Measurements from ENCODE around the gene RNFT1. TPM values are rescaled to one million over a fixed set of nuclear protein-coding genes. Genes with fewer than 3 reads are reported as not detected.
"Not testable (repeated sequence)": the region's sequence is repeated elsewhere in the genome, so short reads cannot be mapped to it uniquely, and the experiment has no call there.

Gene RNFT1, protein sequence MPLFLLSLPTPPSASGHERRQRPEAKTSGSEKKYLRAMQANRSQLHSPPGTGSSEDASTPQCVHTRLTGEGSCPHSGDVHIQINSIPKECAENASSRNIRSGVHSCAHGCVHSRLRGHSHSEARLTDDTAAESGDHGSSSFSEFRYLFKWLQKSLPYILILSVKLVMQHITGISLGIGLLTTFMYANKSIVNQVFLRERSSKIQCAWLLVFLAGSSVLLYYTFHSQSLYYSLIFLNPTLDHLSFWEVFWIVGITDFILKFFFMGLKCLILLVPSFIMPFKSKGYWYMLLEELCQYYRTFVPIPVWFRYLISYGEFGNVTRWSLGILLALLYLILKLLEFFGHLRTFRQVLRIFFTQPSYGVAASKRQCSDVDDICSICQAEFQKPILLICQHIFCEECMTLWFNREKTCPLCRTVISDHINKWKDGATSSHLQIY
- total RNA-seq: 18.4 and 20.8 TPM in 2 replicates

DNA sequence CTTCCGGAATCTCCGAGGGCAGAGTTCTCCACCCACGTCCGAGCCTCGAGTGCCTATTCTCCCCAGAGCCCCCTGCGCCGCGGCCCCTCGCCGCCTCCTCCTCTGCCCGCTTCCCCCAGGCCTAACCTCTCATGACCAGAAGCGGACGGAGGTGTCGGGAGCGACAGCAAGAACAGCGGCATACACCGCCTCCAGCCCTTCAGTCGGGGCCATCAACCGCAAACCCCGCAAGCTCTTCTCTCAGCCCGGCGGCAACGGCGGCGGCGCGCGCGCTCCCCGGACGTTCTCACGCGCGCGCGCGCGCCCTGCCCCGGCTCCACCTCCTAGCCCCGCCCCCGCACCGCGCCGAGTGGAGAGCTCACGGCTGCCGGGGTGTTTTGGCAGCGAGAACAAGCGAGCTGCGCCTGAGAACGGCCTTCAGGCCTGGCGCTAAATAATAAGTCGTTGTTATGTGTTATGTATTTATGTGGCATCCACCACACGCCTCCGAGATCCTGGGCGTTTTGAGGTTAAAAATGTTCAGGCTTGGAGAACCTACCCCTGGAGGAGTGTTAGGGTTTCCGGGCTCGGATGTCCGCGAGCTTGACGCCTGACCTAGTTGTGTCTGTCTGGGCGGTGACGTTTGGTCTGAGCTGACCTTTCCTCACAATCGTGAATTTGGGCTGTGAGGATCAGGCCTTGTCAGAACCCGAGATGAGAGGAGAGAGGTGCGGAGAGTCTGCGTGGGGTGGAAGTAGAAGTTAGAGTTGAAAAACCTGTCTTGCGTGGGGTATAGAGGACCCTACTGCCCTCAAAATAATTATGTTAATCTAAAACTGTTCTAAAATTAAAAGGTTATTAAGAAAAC, at the start of gene RNFT1:
Gene RNFT1 (minus strand): TSS at position 259 of the 847 bp plus-strand sequence. CDS start 77 bp downstream, at position 182.
- intact Hi-C loops (cut with micrococcal nuclease): loop anchor here (5.0 to 10.0 kb wide), 2 partner anchors 70 to 217 kb away; partner anchors contain the start of genes RPS6KB1 and TUBD1

DNA sequence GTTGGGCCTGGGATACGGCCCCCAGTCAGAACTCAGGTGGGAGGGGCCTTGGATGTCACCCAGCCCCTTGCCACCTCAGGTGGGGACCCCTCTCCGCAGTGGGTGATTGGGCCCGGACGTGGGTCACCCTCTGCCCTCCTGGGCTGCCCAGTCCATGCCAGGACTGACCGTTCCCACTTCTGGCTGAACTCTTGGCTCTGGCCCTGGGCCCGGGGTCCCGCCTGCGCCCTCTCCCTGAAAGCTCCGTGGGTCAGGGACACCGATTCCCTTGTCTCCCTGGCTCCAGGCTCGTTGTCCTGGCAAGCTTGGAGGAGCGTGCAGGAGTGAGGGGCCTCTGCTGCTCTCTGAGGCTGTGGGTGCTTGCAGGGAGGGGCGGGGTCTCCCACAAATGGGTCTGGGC, 44.8 kb upstream of the RNFT1 start:
- intact Hi-C loops (cut with micrococcal nuclease): not testable (repeated sequence)

DNA sequence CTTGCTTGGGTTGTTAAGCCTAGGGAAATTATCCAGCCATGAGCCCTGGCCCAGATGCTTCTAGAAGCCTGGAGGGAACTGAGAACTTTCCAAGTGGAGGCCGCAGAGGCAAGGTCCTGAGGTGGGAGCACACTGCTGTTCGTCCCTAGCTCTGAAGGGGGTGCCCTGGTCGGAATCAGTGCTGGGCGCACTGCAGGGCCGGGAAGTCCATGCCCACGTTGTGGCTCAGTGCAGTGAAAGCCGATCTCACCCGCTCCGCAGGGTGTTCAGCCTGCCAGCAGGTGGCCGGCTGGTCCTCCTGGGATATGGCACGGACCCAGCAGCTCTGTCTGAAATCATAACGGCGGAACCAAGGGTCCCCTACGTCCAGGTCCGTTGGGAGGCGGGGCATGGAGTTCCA, 43.8 kb upstream of the RNFT1 start:
- intact Hi-C loops (cut with micrococcal nuclease): not testable (repeated sequence)

DNA sequence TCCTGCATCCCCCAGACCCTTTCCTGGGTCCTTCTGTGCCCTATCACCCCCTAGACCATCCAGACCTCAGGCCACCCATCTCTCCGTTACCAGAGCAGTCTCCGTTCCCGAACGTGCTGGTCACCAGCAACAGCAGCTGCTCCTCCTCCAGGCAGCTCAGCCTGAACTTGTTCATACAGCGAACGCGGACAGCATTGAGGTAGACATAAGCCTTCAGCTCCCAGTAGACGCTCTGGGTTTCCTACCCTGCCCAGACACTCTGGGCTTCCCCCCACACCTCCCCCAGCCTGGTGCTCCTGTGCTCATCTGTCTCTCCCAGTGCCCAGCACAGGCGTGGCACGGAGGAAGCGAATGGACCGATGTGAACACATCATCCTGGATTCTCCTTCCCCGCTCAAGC, 41.6 kb upstream of the RNFT1 start:
- intact Hi-C loops (cut with micrococcal nuclease): no loop called here

DNA sequence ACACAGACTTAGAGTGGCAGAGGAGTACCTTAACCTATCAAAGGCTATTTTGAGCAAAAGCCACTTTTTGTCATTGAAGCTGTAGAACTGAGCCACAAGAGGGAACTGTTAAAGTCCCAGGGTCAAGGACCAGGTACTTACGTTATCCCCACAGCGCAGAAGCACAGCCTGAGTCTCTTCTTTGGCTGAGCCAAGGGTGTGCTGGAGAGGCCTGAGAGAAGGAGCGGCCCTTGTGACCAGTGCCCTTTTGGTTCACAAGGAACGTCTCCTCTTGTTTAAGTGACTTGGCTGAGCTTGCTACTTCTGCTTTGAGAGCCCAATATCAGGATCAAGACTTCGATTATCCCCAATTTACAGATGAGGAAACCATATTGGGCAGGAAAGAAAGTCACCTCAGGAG, 40.0 kb upstream of the RNFT1 start:
- intact Hi-C loops (cut with micrococcal nuclease): not testable (repeated sequence)

DNA sequence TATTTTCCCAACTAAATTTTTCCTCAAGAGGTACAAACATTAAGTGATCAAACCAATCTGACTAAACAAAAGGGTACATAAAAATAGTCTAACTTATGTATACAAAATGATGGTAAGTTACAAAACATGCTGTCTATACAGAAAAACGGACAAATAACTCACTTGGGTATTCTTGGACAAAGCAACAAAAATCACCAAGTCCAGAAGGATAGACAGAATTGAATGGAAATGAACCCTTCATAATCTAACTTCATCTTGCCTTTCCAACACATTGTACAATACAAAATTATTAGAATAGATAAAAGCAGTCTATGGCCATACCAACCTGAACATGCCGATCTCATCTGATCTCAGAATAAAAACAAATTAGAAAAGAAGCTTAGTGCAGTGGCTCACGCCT, 37.9 kb upstream of the RNFT1 start:
- intact Hi-C loops (cut with micrococcal nuclease): not testable (repeated sequence)

DNA sequence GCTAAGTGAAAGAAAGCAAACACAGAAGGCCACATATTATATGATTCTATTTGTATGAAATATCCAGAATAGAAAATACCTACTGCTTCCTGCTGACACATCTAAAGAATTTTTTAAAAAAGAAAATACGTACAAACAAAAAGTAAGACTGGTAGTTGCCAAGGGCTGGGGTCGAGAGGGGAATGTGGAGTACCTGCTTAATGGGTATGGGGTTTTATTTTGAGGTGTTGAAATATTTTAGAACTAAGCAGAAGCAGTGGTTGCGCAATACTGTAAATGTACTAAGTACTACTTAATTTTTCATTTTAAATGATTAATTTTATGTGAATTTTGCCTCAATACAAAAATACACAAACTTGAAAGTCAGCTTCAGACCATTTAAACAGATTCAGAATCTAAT, 32.1 kb upstream of the RNFT1 start:
- intact Hi-C loops (cut with micrococcal nuclease): not testable (repeated sequence)

DNA sequence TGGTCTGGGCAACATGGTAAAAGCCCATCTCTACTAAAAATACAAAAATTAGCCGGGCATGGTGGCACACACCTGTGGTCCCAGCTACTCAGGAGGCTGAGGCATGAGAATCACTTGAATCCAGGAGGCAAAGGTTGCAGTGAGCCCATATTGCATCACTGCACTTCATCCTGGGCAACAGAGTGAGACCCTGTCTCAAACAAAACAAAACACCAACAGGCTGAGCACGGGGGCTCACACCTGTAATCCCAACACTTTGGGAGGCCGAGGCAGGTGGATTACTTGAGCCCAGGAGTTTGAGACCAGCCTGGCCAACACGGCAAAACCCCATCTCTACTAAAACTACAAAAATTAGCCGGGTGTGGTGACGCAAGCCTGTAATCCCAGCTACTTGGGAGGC, 10.6 kb upstream of the RNFT1 start:
- intact Hi-C loops (cut with micrococcal nuclease): not testable (repeated sequence)

DNA sequence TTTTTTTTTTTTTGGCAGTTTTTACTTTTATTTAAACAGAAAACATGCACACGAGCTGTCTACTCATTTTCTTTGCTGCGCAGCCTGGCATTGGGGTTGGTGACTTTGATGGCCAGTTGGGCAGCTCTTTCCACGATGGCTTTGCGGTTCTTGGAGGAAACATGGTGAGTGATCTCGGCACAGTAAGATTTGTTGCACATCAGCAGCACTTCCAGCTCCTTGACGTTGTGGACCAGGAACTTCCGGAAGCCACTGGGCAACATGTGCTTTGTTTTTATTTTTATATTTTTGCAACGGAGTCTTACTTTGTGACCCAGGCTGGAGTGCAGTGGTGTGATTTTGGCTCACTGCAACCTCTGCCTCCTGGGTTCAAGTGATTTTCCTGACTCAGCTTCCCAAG, 8.9 kb upstream of the RNFT1 start:
- intact Hi-C loops (cut with micrococcal nuclease): not testable (repeated sequence)

DNA sequence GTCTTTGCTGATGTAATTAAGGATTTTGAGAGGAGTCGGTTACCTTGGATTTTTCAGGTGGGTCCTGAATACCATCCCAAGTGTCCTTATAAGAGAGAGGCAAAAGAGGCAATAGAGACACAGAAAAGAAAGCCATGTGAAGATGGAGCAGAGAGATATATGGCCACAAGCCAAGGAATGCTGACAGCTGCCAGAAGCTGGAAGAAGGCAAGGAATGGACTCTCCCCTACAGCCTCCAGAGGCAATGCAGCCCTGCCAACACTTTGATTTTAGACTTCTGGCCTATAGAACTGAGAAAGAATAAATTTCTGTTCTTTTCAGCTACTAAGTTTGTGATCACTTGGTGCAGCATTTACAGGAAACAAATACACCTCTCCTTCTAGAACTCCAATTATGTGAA, 8.2 kb upstream of the RNFT1 start:
- intact Hi-C loops (cut with micrococcal nuclease): no loop called here

DNA sequence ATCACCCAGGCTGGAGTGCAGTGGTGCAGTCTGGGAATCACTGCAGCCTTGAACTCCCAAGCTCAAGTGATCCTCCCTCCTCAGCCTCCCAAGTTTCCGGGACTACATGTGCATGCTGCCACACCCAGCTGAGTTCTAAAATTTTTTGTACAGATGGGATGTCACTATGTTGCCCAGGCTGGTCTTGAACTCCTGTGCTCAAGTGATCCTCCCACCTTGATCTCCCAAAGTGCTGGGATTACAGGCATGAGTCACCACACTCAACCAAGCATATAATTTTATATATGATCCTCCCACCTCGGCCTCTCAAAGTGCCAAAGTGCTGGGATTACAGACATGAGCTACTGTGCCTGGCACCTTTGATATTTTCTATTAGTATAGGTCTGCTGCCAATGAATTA, 7.2 kb upstream of the RNFT1 start:
- intact Hi-C loops (cut with micrococcal nuclease): not testable (repeated sequence)

DNA sequence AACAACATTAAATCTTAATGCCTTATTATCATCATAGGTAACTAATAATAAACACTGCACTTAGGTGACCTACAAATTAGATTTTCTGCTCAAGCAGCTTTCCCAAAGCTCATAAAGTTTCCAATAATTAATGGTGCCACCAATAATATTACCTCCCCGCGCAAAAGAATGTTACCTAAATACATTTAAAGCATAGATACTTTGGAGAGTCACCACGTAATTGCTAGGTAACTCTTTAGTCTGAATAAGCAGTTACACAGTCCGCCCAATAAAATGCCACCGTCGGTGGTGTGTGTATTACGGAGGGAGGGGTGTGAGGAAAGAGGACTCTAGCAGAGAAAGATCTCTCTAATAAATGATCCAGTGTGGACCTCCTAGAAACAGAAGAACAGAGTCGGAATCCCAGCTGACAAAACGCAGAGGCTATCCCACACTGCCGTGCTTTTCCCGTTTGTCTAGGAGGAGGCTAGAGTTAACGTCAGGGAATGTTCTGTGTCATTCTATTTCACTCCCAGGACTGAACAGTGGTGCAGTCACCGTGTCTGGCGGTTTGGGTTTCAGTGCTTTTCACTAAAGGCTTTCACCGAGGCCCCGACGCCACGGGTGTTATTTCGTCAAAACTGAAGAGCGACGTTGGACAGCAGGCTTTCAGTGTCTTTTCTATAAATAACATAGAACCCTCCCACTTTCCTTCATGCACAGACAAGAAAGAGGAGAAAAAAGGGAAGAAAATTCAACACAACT, 630 bp downstream of the RNFT1 start:
- intact Hi-C loops (cut with micrococcal nuclease): loop anchor here (5.0 to 10.0 kb wide), 2 partner anchors 69 to 217 kb away; partner anchors contain the start of genes RPS6KB1 and TUBD1

DNA sequence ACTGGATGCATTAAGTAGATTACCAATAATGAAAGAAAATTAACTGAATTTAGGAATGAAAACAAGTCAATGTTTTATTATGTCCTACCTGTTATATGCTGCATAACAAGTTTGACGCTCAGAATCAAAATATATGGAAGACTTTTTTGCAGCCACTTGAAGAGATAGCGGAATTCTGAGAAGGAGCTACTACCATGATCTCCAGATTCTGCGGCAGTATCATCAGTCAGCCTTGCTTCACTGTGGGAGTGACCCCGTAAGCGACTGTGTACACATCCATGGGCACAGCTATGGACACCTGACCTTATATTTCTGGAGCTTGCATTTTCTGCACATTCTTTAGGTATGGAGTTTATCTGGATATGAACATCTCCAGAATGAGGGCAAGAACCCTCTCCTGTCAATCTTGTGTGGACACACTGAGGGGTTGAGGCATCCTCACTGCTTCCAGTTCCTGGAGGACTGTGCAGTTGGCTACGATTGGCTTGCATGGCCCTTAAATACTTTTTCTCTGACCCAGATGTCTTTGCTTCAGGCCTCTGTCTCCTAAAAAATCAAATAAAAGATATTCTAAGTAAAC, 1.7 kb downstream of the RNFT1 start:
- intact Hi-C loops (cut with micrococcal nuclease): loop anchor here (5.0 to 10.0 kb wide), 2 partner anchors 68 to 216 kb away; partner anchors contain the start of genes RPS6KB1 and TUBD1

DNA sequence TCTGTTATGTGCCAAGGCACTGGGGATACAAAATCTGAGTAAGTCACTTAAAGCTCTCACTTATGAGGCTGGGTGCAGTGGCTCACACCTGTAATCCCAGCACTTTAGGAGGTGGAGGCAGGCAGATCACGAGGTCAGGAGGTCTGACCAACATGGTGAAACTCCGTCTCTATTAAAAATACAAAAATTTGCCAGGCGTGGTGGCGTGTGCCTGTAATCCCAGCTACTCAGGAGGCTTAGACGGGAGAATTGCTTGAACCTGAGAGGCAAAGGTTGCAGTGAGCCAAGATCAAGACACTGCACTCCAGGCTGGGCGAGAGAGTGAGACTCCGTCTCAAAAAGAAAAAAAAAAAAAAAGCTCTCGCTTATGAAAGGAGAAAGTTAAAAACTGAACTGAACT, 5.0 kb downstream of the RNFT1 start:
- intact Hi-C loops (cut with micrococcal nuclease): not testable (repeated sequence)

DNA sequence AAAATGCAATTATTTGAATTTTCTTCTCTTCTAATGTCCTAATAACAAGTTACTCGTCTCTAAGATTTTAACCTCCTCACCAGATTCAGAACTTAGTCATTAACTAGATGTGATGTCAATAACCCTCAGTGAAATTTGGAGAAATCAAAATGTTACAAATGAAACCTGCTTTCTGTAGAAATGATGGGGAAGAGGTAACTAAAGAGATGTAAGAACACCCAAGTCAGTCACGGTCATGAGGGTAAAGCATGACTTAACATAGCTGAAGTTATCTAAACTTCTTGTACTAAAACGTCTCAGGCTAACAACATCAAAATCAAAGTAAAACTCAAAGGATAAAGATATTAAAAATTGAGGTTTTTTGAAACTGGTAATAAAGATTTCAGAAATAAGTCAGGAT, 9.7 kb downstream of the RNFT1 start:
- intact Hi-C loops (cut with micrococcal nuclease): no loop called here

DNA sequence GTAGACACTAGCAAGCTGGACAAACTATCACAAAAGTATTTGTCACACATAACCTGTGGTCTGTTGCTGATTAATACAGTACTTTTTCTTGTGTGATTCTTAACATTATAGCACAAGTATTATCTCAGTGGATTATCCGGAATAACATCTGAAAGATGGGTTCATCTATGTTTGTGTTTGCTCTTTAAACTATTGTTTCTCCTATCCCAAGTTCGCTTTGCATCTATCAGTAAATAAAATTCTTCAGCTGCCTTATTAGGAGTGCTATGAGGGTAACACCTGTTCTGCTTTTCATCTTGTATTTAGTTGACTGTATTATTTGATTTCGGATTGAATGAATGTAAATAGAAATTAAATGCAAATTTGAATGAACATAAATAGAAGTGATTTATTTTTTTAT, 14.5 kb downstream of the RNFT1 start:
- intact Hi-C loops (cut with micrococcal nuclease): no loop called here

DNA sequence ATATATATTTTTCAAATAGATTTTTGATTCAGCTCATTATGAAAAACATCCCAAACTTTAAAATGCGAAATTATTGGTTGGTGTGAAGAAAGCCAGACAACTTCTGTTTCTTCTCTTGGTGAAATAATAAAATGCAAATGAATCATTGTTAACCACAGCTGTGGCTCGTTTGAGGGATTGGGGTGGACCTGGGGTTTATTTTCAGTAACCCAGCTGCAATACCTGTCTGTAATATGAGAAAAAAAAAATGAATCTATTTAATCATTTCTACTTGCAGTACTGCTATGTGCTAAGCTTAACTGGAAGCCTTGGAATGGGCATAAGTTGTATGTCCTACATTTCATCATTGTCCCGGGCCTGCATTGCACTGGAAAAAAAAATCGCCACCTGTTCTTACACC, 17.2 kb downstream of the RNFT1 start:
- intact Hi-C loops (cut with micrococcal nuclease): not testable (repeated sequence)

DNA sequence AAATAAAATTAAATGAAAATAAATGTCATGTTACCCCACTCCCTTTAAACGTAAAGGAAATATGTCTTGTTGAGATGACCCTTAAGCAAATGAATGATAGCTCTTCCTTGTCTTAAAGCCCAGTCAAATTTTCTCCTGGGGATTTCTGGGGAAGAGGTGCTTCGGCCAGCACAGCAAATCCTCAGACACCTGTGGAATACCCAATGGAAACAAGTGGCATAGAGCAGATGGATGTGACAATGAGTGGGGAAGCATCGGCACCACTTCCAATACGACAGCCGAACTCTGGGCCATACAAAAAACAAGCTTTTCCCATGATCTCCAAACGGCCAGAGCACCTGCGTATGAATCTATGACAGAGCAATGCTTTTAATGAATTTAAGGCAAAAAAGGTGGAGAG, 18.1 kb downstream of the RNFT1 start:
- intact Hi-C loops (cut with micrococcal nuclease): not testable (repeated sequence)

DNA sequence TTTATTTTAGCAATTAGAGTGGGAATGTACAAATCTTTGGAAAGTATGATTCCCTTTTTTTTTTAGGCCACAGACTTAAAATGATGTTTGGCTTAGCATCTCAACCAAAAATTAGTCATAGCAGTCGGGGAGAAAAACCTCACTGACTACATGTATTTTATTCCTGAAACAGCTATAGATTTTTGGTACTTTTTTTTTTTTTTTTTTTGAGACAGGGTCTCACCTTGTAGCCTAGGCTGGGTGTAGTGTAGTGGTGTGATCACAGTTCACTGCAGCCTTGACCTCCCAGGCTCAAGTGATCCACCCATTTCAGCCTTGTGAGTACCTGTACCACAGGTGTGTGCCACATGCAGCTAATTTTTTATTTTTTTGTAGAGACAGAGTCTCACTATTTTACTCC, 23.4 kb downstream of the RNFT1 start:
- intact Hi-C loops (cut with micrococcal nuclease): no loop called here

DNA sequence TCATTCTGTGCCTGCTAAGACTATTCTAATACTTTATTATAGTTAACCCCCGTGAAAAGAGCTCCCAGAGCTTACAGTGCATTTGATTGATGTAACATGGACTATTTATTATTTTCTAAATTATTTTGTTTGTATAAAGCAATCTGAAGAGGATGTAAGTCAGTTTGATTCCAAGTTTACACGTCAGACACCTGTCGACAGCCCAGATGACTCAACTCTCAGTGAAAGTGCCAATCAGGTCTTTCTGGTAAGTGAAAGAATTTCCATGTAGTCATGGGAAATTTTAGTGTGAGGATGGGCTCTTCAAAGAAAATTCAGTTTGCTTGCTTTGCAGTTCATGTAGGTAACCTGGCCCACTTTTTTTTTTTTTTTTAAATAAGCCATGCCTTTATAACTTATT, 23.8 kb downstream of the RNFT1 start:
- intact Hi-C loops (cut with micrococcal nuclease): not testable (repeated sequence)

DNA sequence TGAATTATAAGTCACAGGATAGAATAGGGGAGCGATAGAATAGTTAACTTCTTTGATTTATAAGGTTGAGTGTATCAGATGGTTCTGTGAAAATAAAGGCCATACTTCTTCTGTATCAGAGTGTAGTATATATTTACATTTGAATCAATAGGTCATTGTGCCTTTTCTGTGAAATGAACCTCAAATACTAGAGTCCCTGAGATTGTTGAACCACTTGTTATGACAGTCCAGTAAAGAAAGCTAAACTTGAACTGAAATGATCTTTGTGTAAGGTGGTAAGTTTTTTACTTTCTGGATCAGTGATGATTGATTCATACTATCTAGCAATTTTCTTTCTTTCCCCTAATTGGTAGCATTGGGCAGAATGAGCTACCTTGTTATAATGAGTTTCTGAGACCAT, 31.2 kb downstream of the RNFT1 start:
- intact Hi-C loops (cut with micrococcal nuclease): not testable (repeated sequence)
